CD4-positive, alpha-beta T cell treated with Interleukin-6 for 4 hours (primary cell): ENCODE data around the gene PRDM15.

Source experiments
- DNase-seq: peaks from one replicate; pipeline ENCODE4 v3.0.0-alpha.2; 2020; ENCODE audit warnings: mixed read lengths

PRDM15 gene

GRCh38 chr21:41907496-41908258, 28.5 kb upstream of the PRDM15 start:
- no peak for DNase-seq

DNA sequence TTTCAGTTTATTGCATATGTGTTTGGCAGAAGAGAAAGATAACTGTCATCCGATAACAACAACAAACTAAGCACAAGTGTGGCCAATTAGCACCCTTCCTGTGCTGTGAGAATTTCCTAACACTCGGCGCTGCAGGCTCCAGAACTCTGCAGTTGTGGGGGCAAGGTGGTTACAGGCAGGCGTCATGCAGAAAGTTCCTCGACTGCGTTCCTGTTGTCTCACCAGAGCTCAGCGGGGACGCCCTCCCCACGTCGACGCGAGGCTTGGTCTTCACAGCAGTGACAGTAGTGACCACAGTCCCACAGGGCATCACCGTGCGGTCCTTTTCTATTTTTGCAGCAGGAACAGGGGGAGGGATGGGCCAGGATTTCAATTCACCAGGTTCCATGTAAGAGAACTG, 27.6 kb upstream of the PRDM15 start:
- DNase-seq, result no peak

GRCh38 chr21:41903559-41904351, 24.6 kb upstream of the PRDM15 start:
- DNase-seq, result no peak

GRCh38 chr21:41902946-41903345, 23.8 kb upstream of the PRDM15 start:
- no peak for DNase-seq

GRCh38 chr21:41901782-41902181, 22.6 kb upstream of the PRDM15 start:
- DNase-seq, result no peak

- no peak for DNase-seq
Observed at GRCh38 chr21:41901099-41901498, 22.0 kb upstream of the PRDM15 start.

GRCh38 chr21:41900401-41900800, 21.3 kb upstream of the PRDM15 start:
- no peak for DNase-seq

DNA sequence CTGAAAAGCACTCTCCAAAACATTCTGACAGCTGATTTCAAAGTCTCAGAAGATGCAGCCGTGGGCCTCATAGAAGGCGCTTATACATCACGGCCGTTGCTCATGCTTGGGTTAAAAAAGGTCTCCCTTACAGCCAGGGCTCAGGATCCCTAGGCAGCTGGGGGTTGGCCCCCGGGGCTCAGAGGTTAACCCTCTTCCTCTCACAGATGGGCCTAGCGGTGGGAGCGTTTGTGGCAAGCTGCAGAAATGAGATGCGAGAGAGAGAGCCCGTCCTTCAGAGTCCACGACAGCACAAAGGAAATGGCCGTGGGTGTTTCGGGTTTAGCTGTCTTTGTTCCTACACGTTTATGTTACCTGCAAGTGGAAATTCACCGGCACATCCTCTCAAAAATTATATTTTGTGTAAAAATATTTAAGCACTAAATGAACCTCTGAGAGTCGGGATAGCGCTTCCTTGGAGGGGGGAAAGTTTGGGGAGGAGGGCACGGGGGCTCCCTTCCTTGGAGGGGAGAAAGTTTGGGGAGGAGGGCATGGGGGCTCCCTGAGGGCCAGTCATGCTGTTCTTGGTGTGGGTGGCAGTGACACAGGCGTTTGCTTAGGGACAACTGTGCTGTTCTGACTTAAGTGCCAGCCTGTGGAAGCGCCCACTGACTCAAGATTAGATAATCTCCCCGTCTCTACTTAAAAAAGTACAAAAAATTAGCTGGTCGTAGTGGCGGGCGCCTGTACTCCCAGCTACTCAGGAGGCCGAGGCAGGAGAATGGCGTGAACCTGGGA, 20.5 kb upstream of the PRDM15 start:
- DNase-seq, result peak; percentile 34

- DNase-seq, result no peak
Observed at GRCh38 chr21:41898998-41899397, 19.9 kb upstream of the PRDM15 start.

DNA sequence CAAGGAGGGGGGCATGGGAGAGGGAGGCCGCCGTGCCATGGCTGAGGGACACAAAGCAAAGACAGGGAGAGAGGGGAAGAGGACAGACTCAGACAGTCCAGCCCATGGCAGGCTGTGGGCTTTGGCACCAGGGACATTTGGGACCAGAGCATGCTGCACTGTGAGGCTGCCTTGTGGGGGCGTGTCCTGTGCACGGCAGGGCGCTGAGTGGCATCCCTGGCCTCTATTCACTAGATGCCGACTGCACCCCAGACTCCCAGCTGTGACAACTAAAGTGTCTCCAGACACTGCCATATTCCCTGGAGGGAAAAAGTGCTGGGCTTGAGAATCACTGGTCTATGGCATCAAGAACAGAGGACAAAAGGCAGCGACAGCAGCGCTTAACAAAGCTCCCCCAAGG, 18.6 kb upstream of the PRDM15 start:
- no peak for DNase-seq

- no peak for DNase-seq
Observed at GRCh38 chr21:41897047-41897669, 18.0 kb upstream of the PRDM15 start.

GRCh38 chr21:41895643-41896493, 16.7 kb upstream of the PRDM15 start:
- peak; percentile 66 for DNase-seq

GRCh38 chr21:41894922-41895557, 15.9 kb upstream of the PRDM15 start:
- no peak for DNase-seq

DNA sequence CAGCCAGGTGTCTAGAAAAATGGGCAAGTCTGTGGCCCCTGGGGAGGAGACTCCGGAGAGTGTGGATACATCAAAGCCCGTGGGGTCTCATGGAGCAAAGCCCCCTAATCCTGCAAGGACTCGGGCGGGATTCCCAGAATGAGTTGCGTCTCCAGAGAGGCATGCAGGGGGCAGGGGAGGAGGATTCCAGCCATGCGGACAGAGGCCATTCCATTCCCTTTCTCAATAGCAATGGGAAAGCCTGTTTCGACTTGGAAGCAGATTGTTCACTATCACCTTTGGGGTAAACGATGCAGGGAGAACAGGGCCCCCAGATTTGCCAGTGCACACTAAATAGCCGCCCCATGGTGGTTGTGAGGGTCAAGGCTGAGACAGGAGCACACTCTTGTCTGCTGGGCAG, 15.4 kb upstream of the PRDM15 start:
- no peak for DNase-seq

- DNase-seq, result no peak
Observed at GRCh38 chr21:41892726-41893125, 13.6 kb upstream of the PRDM15 start.

DNA sequence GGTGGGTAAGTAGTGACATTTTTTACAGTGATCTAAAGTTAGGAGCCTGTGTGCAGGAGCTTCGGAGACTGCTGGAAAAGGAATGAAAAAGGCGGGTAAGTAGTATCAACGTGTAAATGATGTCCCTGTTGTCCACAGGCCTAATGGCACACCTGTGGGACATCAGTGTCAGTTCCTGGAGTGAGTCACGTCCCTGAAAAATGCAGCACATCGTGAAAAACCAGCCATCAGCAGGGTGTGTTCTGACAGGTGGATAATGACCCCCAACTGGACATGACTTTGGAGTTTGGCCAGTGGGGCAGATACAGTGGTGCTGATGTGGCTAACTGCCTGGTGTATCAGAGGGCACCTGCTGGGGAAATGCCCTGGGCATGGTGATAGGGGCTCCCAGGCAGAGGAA, 12.0 kb upstream of the PRDM15 start:
- no peak for DNase-seq

GRCh38 chr21:41890355-41890754, 11.2 kb upstream of the PRDM15 start:
- DNase-seq, result no peak

DNA sequence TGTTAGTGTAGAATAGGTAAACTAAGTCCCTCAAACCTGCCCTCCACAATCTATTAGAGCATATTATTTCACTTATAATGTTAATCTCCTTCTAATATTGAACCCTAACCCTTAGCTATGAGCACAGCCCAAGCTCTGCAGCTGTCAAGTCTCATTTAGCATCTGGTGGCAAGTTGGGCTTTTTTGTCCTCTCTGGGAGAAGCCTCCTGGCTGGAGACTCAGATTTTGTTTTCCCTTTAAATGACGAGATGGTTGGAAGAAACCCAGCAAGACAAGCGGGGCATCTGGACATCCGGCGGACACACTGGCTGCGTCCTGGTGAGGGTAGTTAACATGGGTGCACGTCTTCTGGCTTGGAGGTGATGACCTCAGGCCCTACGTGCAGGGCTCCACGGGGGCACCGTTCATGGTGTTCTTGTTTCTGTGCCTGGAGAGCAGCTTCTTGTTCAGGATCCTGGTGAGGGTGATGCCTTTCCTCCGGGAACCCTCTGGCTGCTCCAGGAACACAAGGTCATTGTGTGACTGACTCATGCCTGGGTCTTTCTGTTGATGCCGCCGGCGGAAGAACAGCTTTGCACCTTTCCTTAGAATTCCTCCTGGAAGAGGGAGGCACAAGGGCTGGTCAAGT, 9.7 kb upstream of the PRDM15 start:
- DNase-seq, result no peak

DNA sequence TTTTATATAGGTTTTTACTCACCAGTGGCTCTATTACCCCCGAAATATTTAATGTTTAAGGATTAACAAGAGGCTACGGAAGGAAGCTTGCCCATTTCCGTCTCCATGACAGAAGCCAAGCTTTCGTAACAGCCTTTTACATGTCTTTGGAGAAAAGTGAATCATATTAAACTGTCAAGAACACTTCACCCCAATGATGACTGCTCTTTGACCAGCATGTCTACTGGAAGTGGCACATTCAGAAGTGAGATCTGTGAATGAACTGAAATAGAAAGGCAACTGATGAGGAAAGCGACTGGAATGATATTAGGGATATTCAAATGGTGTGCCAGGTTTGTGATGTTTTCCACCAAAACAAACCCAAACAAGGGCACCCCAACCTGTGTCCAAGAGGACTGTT, 8.5 kb upstream of the PRDM15 start:
- no peak for DNase-seq

DNA sequence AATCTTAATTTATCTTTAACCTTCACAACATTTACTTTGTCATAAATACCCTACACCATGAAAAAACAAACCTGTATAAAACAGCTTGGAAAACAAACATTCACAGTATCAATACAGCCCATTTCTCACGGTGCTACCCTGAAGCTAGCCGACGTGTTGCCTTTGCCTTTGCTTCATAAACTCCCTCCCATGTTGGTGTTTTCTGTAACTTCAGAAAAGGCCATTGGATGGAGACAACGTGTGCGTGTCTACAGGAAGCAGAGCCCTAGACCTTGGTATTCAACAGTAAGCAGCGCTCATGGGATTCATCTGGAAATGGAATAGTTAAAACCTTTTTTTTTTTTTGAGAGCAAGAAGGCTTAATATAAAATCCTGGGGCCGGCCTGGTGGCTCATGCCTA, 7.2 kb upstream of the PRDM15 start:
- no peak for DNase-seq
